Retinal pigment epithelial cell (primary cell): Measurements from ENCODE around the gene CPED1.
"Not testable (repeated sequence)": the region's sequence is repeated elsewhere in the genome, so short reads cannot be mapped to it uniquely, and the experiment has no call there.

ENCODE experiments used
- DNase-seq: peaks from one replicate; pipeline ENCODE4 v3.0.0-alpha.2; 2010; ENCODE audit warnings: low read depth
- H3K4me3 ChIP-seq: 2 replicates; pipeline ENCODE4 v1.5.1; 2011; ENCODE audit warnings: mild to moderate bottlenecking, low read length, control low read depth, moderate library complexity
- TF ChIP-seq, protein P1 (sequence below): conservative IDR thresholded peaks from 2 replicates; pipeline ENCODE4 v1.5.1; 2011; ENCODE audit warnings: low read depth, low read length, control low read depth, inconsistent platforms

Gene CPED1

GRCh38 chr7:121109145-121109544 is 120.6 kb downstream of the CPED1 start:
- TF ChIP-seq, protein P1, sequence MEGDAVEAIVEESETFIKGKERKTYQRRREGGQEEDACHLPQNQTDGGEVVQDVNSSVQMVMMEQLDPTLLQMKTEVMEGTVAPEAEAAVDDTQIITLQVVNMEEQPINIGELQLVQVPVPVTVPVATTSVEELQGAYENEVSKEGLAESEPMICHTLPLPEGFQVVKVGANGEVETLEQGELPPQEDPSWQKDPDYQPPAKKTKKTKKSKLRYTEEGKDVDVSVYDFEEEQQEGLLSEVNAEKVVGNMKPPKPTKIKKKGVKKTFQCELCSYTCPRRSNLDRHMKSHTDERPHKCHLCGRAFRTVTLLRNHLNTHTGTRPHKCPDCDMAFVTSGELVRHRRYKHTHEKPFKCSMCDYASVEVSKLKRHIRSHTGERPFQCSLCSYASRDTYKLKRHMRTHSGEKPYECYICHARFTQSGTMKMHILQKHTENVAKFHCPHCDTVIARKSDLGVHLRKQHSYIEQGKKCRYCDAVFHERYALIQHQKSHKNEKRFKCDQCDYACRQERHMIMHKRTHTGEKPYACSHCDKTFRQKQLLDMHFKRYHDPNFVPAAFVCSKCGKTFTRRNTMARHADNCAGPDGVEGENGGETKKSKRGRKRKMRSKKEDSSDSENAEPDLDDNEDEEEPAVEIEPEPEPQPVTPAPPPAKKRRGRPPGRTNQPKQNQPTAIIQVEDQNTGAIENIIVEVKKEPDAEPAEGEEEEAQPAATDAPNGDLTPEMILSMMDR = no peak
- no peak for DNase-seq
- no peak overlapping the region for H3K4me3 ChIP-seq

- no peak for DNase-seq
- TF ChIP-seq, protein P1 = no peak
- no peak overlapping the region for H3K4me3 ChIP-seq
Measured at GRCh38 chr7:121113288-121113687, 124.8 kb downstream of the CPED1 start.

- DNase-seq = no peak
Measured at GRCh38 chr7:121116396-121116795, 127.9 kb downstream of the CPED1 start.

DNA sequence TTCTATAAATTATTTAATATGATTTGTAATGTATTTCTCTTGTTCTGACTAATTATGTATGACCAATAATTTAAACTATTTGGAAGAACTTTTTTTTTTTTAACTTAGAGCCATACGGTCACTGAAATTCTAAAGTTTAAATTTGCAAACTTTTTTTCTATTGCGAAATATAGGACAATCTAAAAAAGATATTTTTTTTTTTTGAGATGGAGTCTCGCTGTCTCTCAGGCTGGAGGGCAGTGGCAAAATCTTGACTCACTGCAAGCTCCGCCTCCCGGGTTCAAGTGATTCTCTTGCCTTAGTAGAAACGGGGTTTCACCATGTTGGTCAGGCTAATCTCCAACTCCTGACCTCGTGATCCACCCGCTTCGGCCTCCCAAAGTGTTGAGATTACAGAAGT is 130.5 kb downstream of the CPED1 start:
- TF ChIP-seq, protein P1 = no peak
- DNase-seq = no peak
- H3K4me3 ChIP-seq = no peak overlapping the region

More at GRCh38 chr7:121116396-121116795, 127.9 kb downstream of the CPED1 start:
- TF ChIP-seq, protein P1 = no peak
- no peak overlapping the region for H3K4me3 ChIP-seq

- no peak for DNase-seq
- H3K4me3 ChIP-seq = no peak overlapping the region
- TF ChIP-seq, protein P1 = no peak
Measured at GRCh38 chr7:121123032-121123431, 134.5 kb downstream of the CPED1 start.

- not testable (repeated sequence) for DNase-seq, H3K4me3 ChIP-seq
Measured at GRCh38 chr7:121125454-121125853, 136.9 kb downstream of the CPED1 start.

GRCh38 chr7:121126201-121126600 is 137.7 kb downstream of the CPED1 start:
- no peak for DNase-seq
- TF ChIP-seq, protein P1 = no peak

More at GRCh38 chr7:121126201-121126600, 137.7 kb downstream of the CPED1 start:
- H3K4me3 ChIP-seq = no peak overlapping the region
